HCT116 (cell line): ENCODE results near the gene PDXK.

Source experiments
- CEBPB ChIP-seq: IDR thresholded peaks from 2 replicates; pipeline ENCODE4 v1.6.1; 2012; ENCODE audit warnings: low read depth
- CTCF ChIP-seq, 3 experiments: fragments of 200-600 bp in 1 of 3; sonication (generic) in 1 of 3; IDR thresholded peaks in 2 of 3; conservative IDR thresholded peaks in 1 of 3; 2 replicates each; pipeline ENCODE4 v1.5.1; 2012 to 2017; ENCODE audit warnings: low read depth in 2 of 3, low read length in 2 of 3, antibody characterized with exemption in 1 of 3, borderline replicate concordance in 1 of 3, control low read depth in 1 of 3, mild to moderate bottlenecking in 1 of 3, mixed read lengths in 1 of 3, mixed run types in 1 of 3, moderate library complexity in 1 of 3; ENCODE audit not compliant: insufficient read depth in 1 of 3
- ELF1 ChIP-seq: IDR thresholded peaks from 2 replicates; pipeline ENCODE4 v1.6.1; 2012; ENCODE audit warnings: low read depth, borderline replicate concordance
- EZH2 ChIP-seq: fragments of 200-600 bp; sonication (generic); IDR thresholded peaks from 2 replicates; pipeline ENCODE4 v1.6.1; 2017; ENCODE audit warnings: antibody characterized with exemption, mixed run types
- EZH2phosphoT487 ChIP-seq: fragments of 200-600 bp; IDR thresholded peaks from 2 replicates; pipeline ENCODE4 v1.6.1; 2018; ENCODE audit warnings: antibody characterized with exemption, borderline replicate concordance
- POLR2A ChIP-seq: IDR thresholded peaks from 2 replicates; pipeline ENCODE4 v1.7.0; 2011; ENCODE audit warnings: borderline replicate concordance; ENCODE audit not compliant: insufficient read depth, insufficient read length; ENCODE audit errors: extremely low read depth
- ZFX ChIP-seq: fragments of 450-650 bp; IDR thresholded peaks from 2 replicates; pipeline ENCODE4 v1.6.1; 2017
- ZNF274 ChIP-seq: fragments of 200-500 bp; sonication (Bioruptor generic); IDR thresholded peaks from 2 replicates; pipeline ENCODE4 v1.6.1; 2014; ENCODE audit warnings: mild to moderate bottlenecking, low read depth, low read length, inconsistent platforms

- TF ChIP-seq CTCF (IDR thresholded peaks at IDR 0.05 in 2 of 3, conservative IDR thresholded peaks at IDR 0.05 in 1 of 3; ENCODE audit: borderline replicate concordance in 1 of 3, insufficient read depth in 1 of 3, low read depth in 2 of 3, low read length in 2 of 3) (no peak), CEBPB (no peak), ZNF274 (no peak), ZFX (no peak), EZH2phosphoT487 (no peak), EZH2 (no peak), POLR2A (no peak), ELF1 (no peak)
Observed at GRCh38 chr21:43797415-43797814, 78.5 kb downstream of the PDXK start.
